Colonic mucosa (tissue), 4 donors: ENCODE data around the gene HSPA12A. TPM values are rescaled to one million over a fixed set of nuclear protein-coding genes. Genes with fewer than 3 reads are reported as not detected.

Experiments
- DNase-seq: peaks from one replicate; pipeline ENCODE4 v3.0.0-alpha.2; 2020
- H3K27ac ChIP-seq: fragments of 200-600 bp; one replicate; pipeline ENCODE4 v1.8.0; 2021
- H3K27me3 ChIP-seq: fragments of 200-600 bp; one replicate; pipeline ENCODE4 v1.8.0; 2021
- H3K36me3 ChIP-seq: fragments of 200-600 bp; one replicate; pipeline ENCODE4 v1.8.0; 2021
- H3K4me1 ChIP-seq: fragments of 200-600 bp; one replicate; pipeline ENCODE4 v1.8.0; 2021; ENCODE audit warnings: mild to moderate bottlenecking
- H3K4me3 ChIP-seq: fragments of 200-600 bp; one replicate; pipeline ENCODE4 v1.8.0; 2021
- H3K9ac ChIP-seq, 2 donors: one replicate each; pipeline ENCODE4 v1.7.0; 2013; ENCODE audit warnings: control low read depth in 2 of 2, low read depth in 2 of 2, low read length in 2 of 2
- H3K9me3 ChIP-seq: fragments of 200-600 bp; one replicate; pipeline ENCODE4 v1.8.0; 2021
- intact Hi-C: fragments of 100-400 bp; cut with DNase I; formaldehyde crosslinking; loops from one replicate; pipeline ENCODE4 v1.14.1; 2022
- total RNA-seq, 2 donors: library from RNA; stranded (reverse); fragmentation: NEBNext Ultra II Directional in 1 of 2; extraction: Animal tissue kit (Norgen Biotek cat#: 25700) in 1 of 2; gene quantifications; one replicate each; pipeline ENCODE4 v1.2.1, GENCODE V29; 2021
- TF ChIP-seq, protein P1 (sequence below): fragments of 200-600 bp; IDR thresholded peaks from one replicate; pipeline ENCODE4 v1.8.0; 2022; ENCODE audit warnings: antibody characterized with exemption, mild to moderate bottlenecking
- donor health status: healthy.
- donor health status: DM: no; HTN: no; CAD: no.
- donor health status: DM: no; HTN: no; CAD: no.

HSPA12A gene
- total RNA-seq, 2 donors from 2014 or later = 6.2 to 7.0 TPM

DNA sequence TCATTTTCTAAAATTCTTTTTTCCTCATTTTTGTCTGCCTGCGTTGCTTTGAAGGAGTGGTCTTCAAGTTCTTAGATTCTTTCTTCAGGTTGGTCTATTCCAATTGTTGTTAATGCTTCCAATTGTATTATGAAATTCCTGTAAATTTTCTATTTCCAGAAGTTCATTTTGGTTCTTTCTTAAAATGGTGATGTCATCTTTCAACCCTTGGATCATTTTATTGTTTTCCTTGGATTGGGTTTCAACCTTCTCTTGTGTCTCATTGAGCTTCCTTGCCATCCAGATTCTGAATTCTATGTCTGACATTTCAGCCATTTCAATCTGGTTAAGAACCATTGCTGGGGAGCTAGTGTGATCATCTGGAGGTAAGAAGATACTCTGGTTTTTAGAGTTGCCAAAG lies 88.5 kb downstream of the HSPA12A start:
- Histone ChIP-seq H3K9ac (no peak overlapping the region), H3K9me3 (no peaks in the 10 kb centered on the region), H3K27me3 (no peaks in the 10 kb centered on the region), H3K4me1 (no peaks in the 10 kb centered on the region), H3K4me3 (no peak overlapping the region), H3K36me3 (no peaks in the 10 kb centered on the region), H3K27ac (no peak overlapping the region)
- intact Hi-C loops = no loop called here
- no peak for DNase-seq
- TF ChIP-seq, protein P1, sequence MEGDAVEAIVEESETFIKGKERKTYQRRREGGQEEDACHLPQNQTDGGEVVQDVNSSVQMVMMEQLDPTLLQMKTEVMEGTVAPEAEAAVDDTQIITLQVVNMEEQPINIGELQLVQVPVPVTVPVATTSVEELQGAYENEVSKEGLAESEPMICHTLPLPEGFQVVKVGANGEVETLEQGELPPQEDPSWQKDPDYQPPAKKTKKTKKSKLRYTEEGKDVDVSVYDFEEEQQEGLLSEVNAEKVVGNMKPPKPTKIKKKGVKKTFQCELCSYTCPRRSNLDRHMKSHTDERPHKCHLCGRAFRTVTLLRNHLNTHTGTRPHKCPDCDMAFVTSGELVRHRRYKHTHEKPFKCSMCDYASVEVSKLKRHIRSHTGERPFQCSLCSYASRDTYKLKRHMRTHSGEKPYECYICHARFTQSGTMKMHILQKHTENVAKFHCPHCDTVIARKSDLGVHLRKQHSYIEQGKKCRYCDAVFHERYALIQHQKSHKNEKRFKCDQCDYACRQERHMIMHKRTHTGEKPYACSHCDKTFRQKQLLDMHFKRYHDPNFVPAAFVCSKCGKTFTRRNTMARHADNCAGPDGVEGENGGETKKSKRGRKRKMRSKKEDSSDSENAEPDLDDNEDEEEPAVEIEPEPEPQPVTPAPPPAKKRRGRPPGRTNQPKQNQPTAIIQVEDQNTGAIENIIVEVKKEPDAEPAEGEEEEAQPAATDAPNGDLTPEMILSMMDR = no peak

DNA sequence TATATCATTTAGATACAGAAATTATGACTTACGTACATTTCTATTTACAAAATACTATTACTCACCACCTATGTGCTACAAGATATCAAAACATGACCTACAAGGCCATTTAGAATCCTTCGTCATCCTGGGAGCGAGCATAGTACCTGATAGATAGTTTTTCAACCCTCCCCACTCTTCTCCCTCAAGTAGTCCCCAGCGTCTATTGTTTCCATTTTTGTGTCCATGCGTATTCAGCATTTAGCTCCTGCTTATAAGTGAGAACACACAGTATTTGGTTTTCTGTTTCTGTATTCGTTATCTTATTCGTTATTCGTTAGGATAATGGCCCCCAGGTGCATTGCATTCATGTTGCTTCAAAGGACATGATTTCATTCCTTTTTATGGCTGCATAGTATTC lies 93.5 kb downstream of the HSPA12A start:
- no peaks in the 10 kb centered on the region for H3K36me3 ChIP-seq
- H3K9ac ChIP-seq = no peak overlapping the region
- no peak for DNase-seq
- no peak overlapping the region for H3K27ac ChIP-seq
- intact Hi-C loops = no loop called here
- no peaks in the 10 kb centered on the region for H3K27me3 ChIP-seq
- no peak overlapping the region for H3K4me3 ChIP-seq
- TF ChIP-seq, protein P1 = no peak
- no peaks in the 10 kb centered on the region for H3K9me3 ChIP-seq
- no peaks in the 10 kb centered on the region for H3K4me1 ChIP-seq

DNA sequence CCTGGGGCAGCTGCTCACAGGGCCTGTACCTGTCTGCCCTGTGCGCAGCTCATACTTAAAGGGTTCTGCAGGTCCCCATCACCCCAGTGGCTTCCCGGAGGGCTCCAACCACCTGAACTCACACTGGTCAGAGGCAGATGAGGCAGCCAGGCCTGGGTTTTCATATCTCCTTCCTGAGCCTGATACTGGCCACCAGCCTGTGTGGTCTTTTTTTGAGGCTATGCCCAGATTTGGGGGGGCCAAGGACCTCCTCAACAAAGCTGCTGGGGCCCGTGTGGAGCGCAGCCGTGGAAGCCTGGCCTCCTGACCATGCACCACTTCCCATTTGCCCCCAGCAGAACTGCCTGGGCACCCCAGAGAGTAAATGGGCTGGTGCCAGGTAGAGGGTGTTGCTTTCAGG lies 95.9 kb downstream of the HSPA12A start:
- Histone ChIP-seq H3K36me3 (no peaks in the 10 kb centered on the region), H3K4me3 (no peak overlapping the region), H3K9ac (no peak overlapping the region), H3K4me1 (no peaks in the 10 kb centered on the region), H3K9me3 (no peaks in the 10 kb centered on the region), H3K27ac (no peak overlapping the region), H3K27me3 (no peaks in the 10 kb centered on the region)
- TF ChIP-seq, protein P1 = no peak
- intact Hi-C loops = no loop called here
- DNase-seq = no peak

DNA sequence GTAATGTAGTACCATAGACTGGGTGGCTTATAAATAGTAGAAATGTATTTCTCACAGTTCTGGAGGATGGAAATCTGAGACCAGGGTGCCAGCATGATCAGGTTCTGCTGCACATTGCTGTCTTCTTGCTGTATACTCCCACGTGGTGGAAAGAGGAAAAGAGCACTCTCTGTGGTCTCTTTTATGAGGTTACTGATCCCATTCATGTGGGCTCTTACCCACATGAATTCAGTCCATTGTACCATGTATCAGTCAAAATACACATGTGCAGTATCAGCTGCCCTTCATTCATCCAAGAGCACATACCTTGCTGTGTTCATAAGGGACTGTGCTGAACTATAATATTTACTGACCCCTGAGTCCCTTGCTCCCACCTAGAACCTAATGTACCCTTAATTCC lies 104.5 kb downstream of the HSPA12A start:
- TF ChIP-seq, protein P1 = no peak
- Histone ChIP-seq H3K27me3 (no peaks in the 10 kb centered on the region), H3K36me3 (no peaks in the 10 kb centered on the region), H3K4me3 (no peak overlapping the region), H3K4me1 (no peaks in the 10 kb centered on the region), H3K9ac (no peak overlapping the region), H3K9me3 (no peaks in the 10 kb centered on the region), H3K27ac (no peak overlapping the region)
- intact Hi-C loops = no loop called here
- no peak for DNase-seq

DNA sequence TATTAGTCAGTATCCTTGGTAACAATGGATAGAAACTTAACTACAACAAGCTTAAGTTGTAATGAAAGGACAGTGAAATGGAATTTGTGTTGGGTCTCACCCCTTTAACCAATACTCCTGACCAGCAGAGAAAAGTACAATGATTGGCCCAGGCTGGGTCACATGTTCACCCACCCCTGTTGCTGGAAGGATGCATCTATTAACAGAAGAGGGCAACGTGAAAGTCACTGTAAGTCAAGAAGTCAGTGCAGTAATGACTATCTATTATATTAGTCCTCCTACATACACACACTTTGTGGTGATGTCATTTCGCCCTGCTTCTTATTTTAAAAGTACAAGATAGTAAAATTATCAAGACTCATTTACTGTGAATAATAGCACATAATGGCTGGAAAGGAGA lies 105.4 kb downstream of the HSPA12A start:
- intact Hi-C loops = no loop called here
- H3K27me3 ChIP-seq = no peaks in the 10 kb centered on the region
- DNase-seq = no peak
- H3K36me3 ChIP-seq = no peaks in the 10 kb centered on the region
- TF ChIP-seq, protein P1 = no peak
- no peak overlapping the region for H3K4me3 ChIP-seq
- no peak overlapping the region for H3K9ac ChIP-seq
- no peaks in the 10 kb centered on the region for H3K4me1 ChIP-seq
- no peaks in the 10 kb centered on the region for H3K9me3 ChIP-seq
- H3K27ac ChIP-seq = no peak overlapping the region

DNA sequence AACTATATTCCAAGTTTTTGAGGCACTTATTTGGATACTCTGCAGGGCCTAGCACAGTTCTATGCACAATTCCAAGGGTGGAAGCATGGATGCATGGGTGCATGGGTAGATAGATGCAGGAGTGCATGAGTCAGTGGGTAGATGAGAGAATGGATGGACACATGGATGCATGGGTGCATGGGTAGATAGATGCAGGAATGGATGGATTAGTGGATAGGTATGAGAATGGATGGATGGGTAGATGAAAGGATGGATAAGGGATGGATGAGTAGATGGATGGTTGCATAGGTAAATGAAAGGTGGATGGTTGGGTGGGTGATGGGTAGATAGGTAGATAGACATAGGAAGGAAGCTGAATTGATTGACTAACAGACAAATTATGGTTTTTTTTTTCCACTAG lies 106.0 kb downstream of the HSPA12A start:
- Histone ChIP-seq H3K9me3 (no peaks in the 10 kb centered on the region), H3K36me3 (no peaks in the 10 kb centered on the region), H3K4me3 (no peak overlapping the region), H3K4me1 (no peaks in the 10 kb centered on the region), H3K27ac (no peak overlapping the region), H3K9ac (no peak overlapping the region), H3K27me3 (no peaks in the 10 kb centered on the region)
- intact Hi-C loops = no loop called here
- no peak for DNase-seq
- TF ChIP-seq, protein P1 = no peak
